ENCODE data around the gene THSD4. TPM values are rescaled to one million over a fixed set of nuclear protein-coding genes. Genes with fewer than 3 reads are reported as not detected.

The THSD4 gene
- total RNA-seq, 2 experiments from 2014 or later = not detected

DNA sequence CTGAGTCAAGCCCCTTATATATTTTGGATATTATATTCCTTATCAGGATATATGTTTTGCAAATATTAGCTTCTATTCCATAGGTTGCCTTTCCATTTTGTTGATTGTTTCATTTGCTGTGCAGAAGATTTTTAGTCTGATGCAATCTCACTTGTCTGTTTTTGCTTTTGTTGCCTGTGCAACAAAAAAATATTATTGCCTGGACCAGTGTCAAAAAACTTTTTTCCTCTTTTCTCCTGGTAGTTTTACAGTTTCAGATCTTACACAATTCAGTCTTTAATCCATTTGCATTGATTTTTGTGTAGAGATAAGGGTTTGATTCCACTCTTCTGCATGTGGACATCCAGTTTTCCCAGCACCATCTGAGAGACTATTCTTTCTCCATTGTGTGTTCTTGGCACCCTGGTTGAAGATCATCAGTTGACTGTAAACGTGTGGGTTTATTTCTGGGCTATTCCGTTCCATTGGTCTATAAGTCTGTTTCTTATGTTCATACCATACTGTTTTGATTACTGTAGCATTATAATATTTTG is 466.2 kb downstream of the THSD4 start:
- no peak overlapping the region for H3K4me3 ChIP-seq (ENCODE audit: low read depth, low read length, poor library complexity, severe bottlenecking)
- H2AFZ ChIP-seq (ENCODE audit: low read length) = no peak overlapping the region
- intact Hi-C loops (cut with micrococcal nuclease; ENCODE audit: unreplicated experiment) = no loop called here
- H3K9me3 ChIP-seq (ENCODE audit: low read length) = 0 out of 2 replicates have a peak, but pooled peaks cover 8% of the 10 kb centered on the region
- H3K4me1 ChIP-seq (ENCODE audit: insufficient read depth, low read length, poor library complexity, severe bottlenecking) = no peaks in the 10 kb centered on the region
- CTCF ChIA-PET (ENCODE audit: unreplicated experiment) = no interaction called here
- H4K20me1 ChIP-seq (ENCODE audit: insufficient read depth, low read length) = no peaks in the 10 kb centered on the region
- POLR2A ChIA-PET = no interaction called here
- H3K9me2 ChIP-seq (ENCODE audit: insufficient read depth, low read length) = no peaks in the 10 kb centered on the region
- H3K4me2 ChIP-seq (ENCODE audit: low read length) = no peak overlapping the region
- TF ChIP-seq, protein P1, sequence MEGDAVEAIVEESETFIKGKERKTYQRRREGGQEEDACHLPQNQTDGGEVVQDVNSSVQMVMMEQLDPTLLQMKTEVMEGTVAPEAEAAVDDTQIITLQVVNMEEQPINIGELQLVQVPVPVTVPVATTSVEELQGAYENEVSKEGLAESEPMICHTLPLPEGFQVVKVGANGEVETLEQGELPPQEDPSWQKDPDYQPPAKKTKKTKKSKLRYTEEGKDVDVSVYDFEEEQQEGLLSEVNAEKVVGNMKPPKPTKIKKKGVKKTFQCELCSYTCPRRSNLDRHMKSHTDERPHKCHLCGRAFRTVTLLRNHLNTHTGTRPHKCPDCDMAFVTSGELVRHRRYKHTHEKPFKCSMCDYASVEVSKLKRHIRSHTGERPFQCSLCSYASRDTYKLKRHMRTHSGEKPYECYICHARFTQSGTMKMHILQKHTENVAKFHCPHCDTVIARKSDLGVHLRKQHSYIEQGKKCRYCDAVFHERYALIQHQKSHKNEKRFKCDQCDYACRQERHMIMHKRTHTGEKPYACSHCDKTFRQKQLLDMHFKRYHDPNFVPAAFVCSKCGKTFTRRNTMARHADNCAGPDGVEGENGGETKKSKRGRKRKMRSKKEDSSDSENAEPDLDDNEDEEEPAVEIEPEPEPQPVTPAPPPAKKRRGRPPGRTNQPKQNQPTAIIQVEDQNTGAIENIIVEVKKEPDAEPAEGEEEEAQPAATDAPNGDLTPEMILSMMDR (conservative IDR thresholded peaks at IDR 0.05; ENCODE audit: low read length) = no peak
- TF ChIP-seq EZH2phosphoT487 (IDR thresholded peaks at IDR 0.05; ENCODE audit: borderline replicate concordance, low read depth, low read length) = no peak
- BruUV-seq (replicated peaks) = no TSS peak
- H3K79me2 ChIP-seq (ENCODE audit: insufficient read depth, low read depth, low read length) = no peaks in the 10 kb centered on the region
- DNase-seq (ENCODE audit: low spot score) = no peak
- no peak overlapping the region for H3K27ac ChIP-seq (ENCODE audit: low read depth, low read length, poor library complexity, severe bottlenecking)
- no peaks in the 10 kb centered on the region for H3K36me3 ChIP-seq (ENCODE audit: insufficient read depth, low read length)

DNA sequence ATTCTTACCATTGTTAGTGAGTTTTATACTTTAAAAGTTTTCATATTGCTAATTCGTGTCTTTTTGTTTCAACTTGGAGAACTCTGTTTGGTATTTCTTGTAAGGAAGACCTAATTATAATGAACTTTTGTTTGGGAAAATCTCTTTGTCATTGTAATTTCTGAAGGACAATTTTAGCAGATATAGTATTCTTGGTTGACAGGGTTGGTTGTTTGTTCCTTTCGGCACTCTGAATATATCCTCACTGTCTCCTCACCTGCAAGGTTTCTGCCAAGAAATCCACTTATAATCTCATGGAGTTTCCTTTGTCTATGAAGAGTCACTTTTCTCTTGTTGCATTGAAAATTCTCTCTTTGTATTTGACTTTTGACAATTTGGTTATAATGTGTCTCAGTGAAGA is 469.9 kb downstream of the THSD4 start:
- no peaks in the 10 kb centered on the region for H3K9me2 ChIP-seq (ENCODE audit: insufficient read depth, low read length)

DNA sequence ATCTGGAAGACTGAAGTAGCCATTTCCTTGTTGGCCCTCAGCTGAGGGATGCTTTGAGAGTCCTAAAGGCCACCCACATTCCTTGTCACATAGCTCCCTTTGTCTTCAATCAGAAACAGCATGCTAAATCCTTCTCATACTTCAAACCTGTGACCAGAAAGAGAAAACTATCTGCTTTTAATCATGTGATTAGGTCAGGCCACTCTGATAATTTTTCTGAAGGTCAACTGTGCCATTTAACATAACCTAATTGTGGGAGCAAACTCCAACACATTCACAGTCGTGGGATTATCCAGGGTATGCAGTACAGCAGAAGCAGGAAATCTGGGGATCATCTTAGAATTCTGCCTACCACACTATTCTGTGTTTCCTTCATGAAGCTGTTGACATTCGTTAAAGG is 471.2 kb downstream of the THSD4 start:
- no TSS peak for BruUV-seq (replicated peaks)
- Histone ChIP-seq H2AFZ (ENCODE audit: low read length) (no peak overlapping the region), H3K79me2 (ENCODE audit: insufficient read depth, low read depth, low read length) (no peaks in the 10 kb centered on the region), H4K20me1 (ENCODE audit: insufficient read depth, low read length) (no peaks in the 10 kb centered on the region), H3K36me3 (ENCODE audit: insufficient read depth, low read length) (no peaks in the 10 kb centered on the region), H3K27ac (ENCODE audit: low read depth, low read length, poor library complexity, severe bottlenecking) (no peak overlapping the region), H3K4me2 (ENCODE audit: low read length) (no peak overlapping the region), H3K9me3 (ENCODE audit: low read length) (0 out of 2 replicates have a peak, but pooled peaks cover 8% of the 10 kb centered on the region), H3K4me3 (ENCODE audit: low read depth, low read length, poor library complexity, severe bottlenecking) (no peak overlapping the region), H3K4me1 (ENCODE audit: insufficient read depth, low read length, poor library complexity, severe bottlenecking) (no peaks in the 10 kb centered on the region), H3K9me2 (ENCODE audit: insufficient read depth, low read length) (no peaks in the 10 kb centered on the region)
- no peak for TF ChIP-seq EZH2phosphoT487 (IDR thresholded peaks at IDR 0.05; ENCODE audit: borderline replicate concordance, low read depth, low read length)
- TF ChIP-seq, protein P1 (conservative IDR thresholded peaks at IDR 0.05; ENCODE audit: low read length) = no peak
- DNase-seq (ENCODE audit: low spot score) = no peak
- intact Hi-C loops (cut with micrococcal nuclease; ENCODE audit: unreplicated experiment) = no loop called here
- POLR2A ChIA-PET = no interaction called here
- CTCF ChIA-PET (ENCODE audit: unreplicated experiment) = no interaction called here

More for the DNA sequence above, 469.9 kb downstream of the THSD4 start:
- H3K27ac ChIP-seq (ENCODE audit: low read depth, low read length, poor library complexity, severe bottlenecking) = no peak overlapping the region
- no peak overlapping the region for H3K4me3 ChIP-seq (ENCODE audit: low read depth, low read length, poor library complexity, severe bottlenecking)
- DNase-seq (ENCODE audit: low spot score) = no peak
- no peaks in the 10 kb centered on the region for H3K79me2 ChIP-seq (ENCODE audit: insufficient read depth, low read depth, low read length)
- no peak overlapping the region for H2AFZ ChIP-seq (ENCODE audit: low read length)
- no peaks in the 10 kb centered on the region for H4K20me1 ChIP-seq (ENCODE audit: insufficient read depth, low read length)
- H3K36me3 ChIP-seq (ENCODE audit: insufficient read depth, low read length) = no peaks in the 10 kb centered on the region
- H3K4me2 ChIP-seq (ENCODE audit: low read length) = no peak overlapping the region
- intact Hi-C loops (cut with micrococcal nuclease; ENCODE audit: unreplicated experiment) = no loop called here
- TF ChIP-seq, protein P1 (conservative IDR thresholded peaks at IDR 0.05; ENCODE audit: low read length) = no peak
- TF ChIP-seq EZH2phosphoT487 (IDR thresholded peaks at IDR 0.05; ENCODE audit: borderline replicate concordance, low read depth, low read length) = no peak
- BruUV-seq (replicated peaks) = no TSS peak
- H3K9me3 ChIP-seq (ENCODE audit: low read length) = 0 out of 2 replicates have a peak, but pooled peaks cover 8% of the 10 kb centered on the region
- POLR2A ChIA-PET = no interaction called here
- CTCF ChIA-PET (ENCODE audit: unreplicated experiment) = no interaction called here
- H3K4me1 ChIP-seq (ENCODE audit: insufficient read depth, low read length, poor library complexity, severe bottlenecking) = no peaks in the 10 kb centered on the region
